Measurements from ENCODE around the gene TPRA1.

TPRA1 gene

GRCh38 chr3:127550468-127551157 is 39.9 kb downstream of the TPRA1 start:
- TF ChIP-seq, protein P1, sequence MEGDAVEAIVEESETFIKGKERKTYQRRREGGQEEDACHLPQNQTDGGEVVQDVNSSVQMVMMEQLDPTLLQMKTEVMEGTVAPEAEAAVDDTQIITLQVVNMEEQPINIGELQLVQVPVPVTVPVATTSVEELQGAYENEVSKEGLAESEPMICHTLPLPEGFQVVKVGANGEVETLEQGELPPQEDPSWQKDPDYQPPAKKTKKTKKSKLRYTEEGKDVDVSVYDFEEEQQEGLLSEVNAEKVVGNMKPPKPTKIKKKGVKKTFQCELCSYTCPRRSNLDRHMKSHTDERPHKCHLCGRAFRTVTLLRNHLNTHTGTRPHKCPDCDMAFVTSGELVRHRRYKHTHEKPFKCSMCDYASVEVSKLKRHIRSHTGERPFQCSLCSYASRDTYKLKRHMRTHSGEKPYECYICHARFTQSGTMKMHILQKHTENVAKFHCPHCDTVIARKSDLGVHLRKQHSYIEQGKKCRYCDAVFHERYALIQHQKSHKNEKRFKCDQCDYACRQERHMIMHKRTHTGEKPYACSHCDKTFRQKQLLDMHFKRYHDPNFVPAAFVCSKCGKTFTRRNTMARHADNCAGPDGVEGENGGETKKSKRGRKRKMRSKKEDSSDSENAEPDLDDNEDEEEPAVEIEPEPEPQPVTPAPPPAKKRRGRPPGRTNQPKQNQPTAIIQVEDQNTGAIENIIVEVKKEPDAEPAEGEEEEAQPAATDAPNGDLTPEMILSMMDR (IDR thresholded peaks at IDR 0.05) = no peak

DNA sequence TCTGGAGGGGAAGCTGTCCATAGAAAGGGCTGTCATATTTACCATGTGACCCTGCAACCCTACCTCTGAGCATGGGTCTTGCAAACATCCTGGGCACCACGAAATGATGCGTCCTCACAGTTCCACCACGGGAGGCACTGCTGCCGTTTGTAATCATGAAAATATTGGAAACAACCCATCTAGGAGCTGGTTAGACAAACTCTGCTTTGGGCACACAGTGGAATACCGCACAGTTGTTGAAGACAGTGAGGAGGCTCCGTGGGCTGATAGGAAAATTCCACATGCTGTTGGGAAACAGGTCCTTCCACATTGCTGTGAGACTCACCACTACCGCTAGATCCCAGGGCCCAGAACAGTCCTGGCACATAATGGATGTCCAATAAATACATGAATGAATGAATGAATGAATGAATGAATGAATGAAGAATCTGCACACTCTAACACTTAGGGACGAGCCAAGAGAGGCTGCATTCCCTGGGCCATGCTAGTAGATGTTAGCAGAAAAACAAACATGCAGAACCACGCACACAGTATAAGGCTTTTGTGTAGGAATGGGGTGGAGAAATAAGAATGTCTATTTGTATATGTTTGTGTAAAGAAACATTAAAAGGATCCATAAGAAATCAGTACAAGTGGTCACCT is 40.6 kb downstream of the TPRA1 start:
- TF ChIP-seq, protein P1 (IDR thresholded peaks at IDR 0.05) = peak; percentile 37; the same call in 1 of the 2 replicates

- TF ChIP-seq, protein P1 (IDR thresholded peaks at IDR 0.05) = peak; percentile 92
Observed at GRCh38 chr3:127547761-127548605, 42.5 kb downstream of the TPRA1 start.

GRCh38 chr3:127546970-127547733 is 43.4 kb downstream of the TPRA1 start:
- TF ChIP-seq, protein P1 (IDR thresholded peaks at IDR 0.05) = no peak

DNA sequence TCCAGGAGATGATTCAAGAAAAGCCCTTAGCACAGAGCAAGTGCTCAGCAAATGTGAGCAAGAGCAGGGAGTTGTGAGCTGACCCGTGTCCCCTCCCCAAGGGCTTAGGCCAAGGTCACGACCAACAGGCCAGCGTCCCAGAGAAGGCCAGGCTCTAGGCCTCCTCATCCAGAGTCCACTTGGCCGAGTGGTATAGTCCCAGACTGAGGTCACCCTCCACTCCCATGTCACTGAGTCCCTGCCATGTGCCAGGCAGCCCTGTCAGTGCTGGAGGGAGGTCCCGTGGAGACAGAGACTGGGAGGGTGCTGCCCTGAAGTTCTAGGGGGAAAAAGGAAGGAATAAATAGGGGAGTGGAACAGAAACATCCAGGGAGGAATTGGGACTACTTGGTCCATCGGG is 44.0 kb downstream of the TPRA1 start:
- TF ChIP-seq, protein P1 (IDR thresholded peaks at IDR 0.05) = no peak

- TF ChIP-seq, protein P1 (IDR thresholded peaks at IDR 0.05) = no peak
Observed at GRCh38 chr3:127545711-127546457, 44.6 kb downstream of the TPRA1 start.
